Nephron (organoid): ENCODE data around the gene ELP4.

Experiments used
- H3K27ac Mint-ChIP-seq, 3 experiments: 2 replicates each; pipeline ENCODE4 v1.8.0; 2020; ENCODE audit warnings: mixed read lengths in 3 of 3, mild to moderate bottlenecking in 2 of 3, moderate library complexity in 1 of 3
- H3K27me3 Mint-ChIP-seq: 2 replicates; pipeline ENCODE4 v1.8.0; 2021; ENCODE audit warnings: low read depth, mild to moderate bottlenecking, moderate library complexity, mixed read lengths
- H3K36me3 Mint-ChIP-seq: 2 replicates; pipeline ENCODE4 v1.8.0; 2020; ENCODE audit warnings: low read depth, mixed read lengths
- H3K4me1 Mint-ChIP-seq: 2 replicates; pipeline ENCODE4 v1.8.0; 2020; ENCODE audit warnings: mixed read lengths
- H3K4me3 Mint-ChIP-seq, 3 experiments: 2 replicates each; pipeline ENCODE4 v1.8.0; 2020; ENCODE audit warnings: mild to moderate bottlenecking in 3 of 3, mixed read lengths in 3 of 3, moderate library complexity in 2 of 3
- H3K9me3 Mint-ChIP-seq: 2 replicates; pipeline ENCODE4 v1.8.0; 2020; ENCODE audit warnings: mixed read lengths
- CTCF ChIP-seq, 3 experiments: fragments of 200-600 bp; sonication (generic); IDR thresholded peaks; one replicate each; pipeline ENCODE4 v1.5.0; 2021; ENCODE audit warnings: antibody characterized with exemption in 3 of 3; ENCODE audit not compliant: unreplicated experiment in 3 of 3

Gene ELP4

GRCh38 chr11:31606893-31607292 is 97.3 kb downstream of the ELP4 start:
- Mint-ChIP-seq H3K36me3 (no peaks in the 10 kb centered on the region), H3K9me3 (no peaks in the 10 kb centered on the region), H3K27ac (no peak overlapping the region), H3K4me3 (no peak overlapping the region), H3K27me3 (no peaks in the 10 kb centered on the region), H3K4me1 (no peaks in the 10 kb centered on the region)
- no peak for TF ChIP-seq CTCF (IDR thresholded peaks at IDR 0.05; ENCODE audit: unreplicated experiment in 3 of 3)

- H3K9me3 Mint-ChIP-seq = no peaks in the 10 kb centered on the region
- H3K36me3 Mint-ChIP-seq = no peaks in the 10 kb centered on the region
- no peak overlapping the region for H3K27ac Mint-ChIP-seq
Measured at GRCh38 chr11:31607914-31608313, 98.3 kb downstream of the ELP4 start.

DNA sequence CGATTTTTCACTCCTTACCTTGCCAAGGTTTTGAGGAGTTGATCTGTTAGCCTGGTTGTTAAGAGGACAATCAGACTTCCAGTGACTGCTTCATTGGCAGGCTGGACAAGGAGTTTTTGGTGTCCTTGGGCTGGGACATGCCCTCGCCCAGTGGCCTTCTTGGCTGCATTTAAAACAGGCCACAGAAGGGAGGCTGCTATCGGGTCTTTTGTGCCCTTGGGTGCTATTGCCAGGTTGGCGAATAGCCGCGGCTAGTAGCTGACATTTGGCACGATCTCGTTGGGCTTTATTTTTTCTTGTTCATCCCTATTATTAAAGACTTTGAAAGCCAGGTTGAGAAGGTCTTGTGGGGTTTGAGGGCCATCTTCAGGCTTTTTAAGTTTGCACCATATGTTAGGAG is 99.4 kb downstream of the ELP4 start:
- H3K36me3 Mint-ChIP-seq = no peaks in the 10 kb centered on the region
- H3K4me3 Mint-ChIP-seq = no peak overlapping the region
- no peak for TF ChIP-seq CTCF (IDR thresholded peaks at IDR 0.05; ENCODE audit: unreplicated experiment in 3 of 3)
- H3K27ac Mint-ChIP-seq = no peak overlapping the region
- no peaks in the 10 kb centered on the region for H3K4me1 Mint-ChIP-seq
- H3K27me3 Mint-ChIP-seq = no peaks in the 10 kb centered on the region
- no peaks in the 10 kb centered on the region for H3K9me3 Mint-ChIP-seq

More at GRCh38 chr11:31607914-31608313, 98.3 kb downstream of the ELP4 start:
- Mint-ChIP-seq H3K4me1 (no peaks in the 10 kb centered on the region), H3K4me3 (no peak overlapping the region), H3K27me3 (no peaks in the 10 kb centered on the region)
- TF ChIP-seq CTCF (IDR thresholded peaks at IDR 0.05; ENCODE audit: unreplicated experiment in 3 of 3) = no peak

GRCh38 chr11:31610544-31610943 is 101.0 kb downstream of the ELP4 start:
- no peak overlapping the region for H3K4me3 Mint-ChIP-seq
- H3K9me3 Mint-ChIP-seq = no peaks in the 10 kb centered on the region
- H3K4me1 Mint-ChIP-seq = no peaks in the 10 kb centered on the region
- no peaks in the 10 kb centered on the region for H3K27me3 Mint-ChIP-seq
- no peaks in the 10 kb centered on the region for H3K36me3 Mint-ChIP-seq
- no peak overlapping the region for H3K27ac Mint-ChIP-seq
- no peak for TF ChIP-seq CTCF (IDR thresholded peaks at IDR 0.05; ENCODE audit: unreplicated experiment in 3 of 3)

- Mint-ChIP-seq H3K4me3 (no peak overlapping the region), H3K27me3 (no peaks in the 10 kb centered on the region), H3K4me1 (no peaks in the 10 kb centered on the region), H3K36me3 (no peaks in the 10 kb centered on the region), H3K9me3 (no peaks in the 10 kb centered on the region), H3K27ac (no peak overlapping the region)
- TF ChIP-seq CTCF (IDR thresholded peaks at IDR 0.05; ENCODE audit: unreplicated experiment in 3 of 3) = no peak
Measured at GRCh38 chr11:31617246-31617645, 107.7 kb downstream of the ELP4 start.

DNA sequence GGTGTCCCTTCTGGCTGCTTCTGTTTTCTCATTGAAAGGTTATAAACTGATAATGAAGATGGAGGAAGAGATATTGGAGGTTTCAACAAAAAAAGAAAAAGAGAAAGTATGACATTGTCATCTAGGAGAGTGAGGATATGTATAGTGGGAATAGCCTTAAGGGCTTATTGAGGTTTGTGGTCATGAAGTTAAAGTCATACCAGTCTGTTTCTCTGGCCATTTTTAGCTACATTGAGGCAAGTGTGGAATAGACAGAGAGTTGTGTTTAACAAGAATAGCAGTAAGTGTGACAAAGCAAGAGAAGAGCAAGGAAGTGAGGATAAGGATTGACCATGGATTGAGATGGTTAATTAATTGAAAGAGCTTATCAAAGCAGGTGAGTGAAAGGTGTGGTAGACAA is 110.4 kb downstream of the ELP4 start:
- no peak overlapping the region for H3K4me3 Mint-ChIP-seq

More for the DNA sequence above, 110.4 kb downstream of the ELP4 start:
- H3K4me1 Mint-ChIP-seq = no peaks in the 10 kb centered on the region
- no peaks in the 10 kb centered on the region for H3K27me3 Mint-ChIP-seq
- no peaks in the 10 kb centered on the region for H3K36me3 Mint-ChIP-seq
- H3K9me3 Mint-ChIP-seq = no peaks in the 10 kb centered on the region
- H3K27ac Mint-ChIP-seq = no peak overlapping the region
- TF ChIP-seq CTCF (IDR thresholded peaks at IDR 0.05; ENCODE audit: unreplicated experiment in 3 of 3) = no peak
